SJCRH30 (cell line): ENCODE data around the gene GULP1. TPM values are rescaled to one million over a fixed set of nuclear protein-coding genes. Genes with fewer than 3 reads are reported as not detected.

Source experiments
- DNase-seq, 2 experiments: peaks; one replicate each; pipeline ENCODE4 v3.0.0-alpha.2; 2015 to 2020
- H3K27ac ChIP-seq: fragments of 250-450 bp; sonication (Bioruptor Pico); 2 replicates; pipeline ENCODE4 v1.5.1; 2020; ENCODE audit warnings: mild to moderate bottlenecking, moderate library complexity
- H3K27me3 ChIP-seq: fragments of 250-450 bp; sonication (Bioruptor Pico); 2 replicates; pipeline ENCODE4 v1.5.1; 2020; ENCODE audit warnings: mild to moderate bottlenecking, moderate library complexity
- H3K36me3 ChIP-seq: fragments of 250-450 bp; sonication (Bioruptor Pico); 2 replicates; pipeline ENCODE4 v1.5.1; 2020; ENCODE audit warnings: mild to moderate bottlenecking, moderate library complexity
- H3K4me1 ChIP-seq: fragments of 250-450 bp; sonication (Bioruptor Pico); 2 replicates; pipeline ENCODE4 v1.5.1; 2020; ENCODE audit warnings: mild to moderate bottlenecking, moderate library complexity
- H3K4me3 ChIP-seq: fragments of 250-450 bp; sonication (Bioruptor Pico); 2 replicates; pipeline ENCODE4 v1.5.1; 2020; ENCODE audit warnings: mild to moderate bottlenecking, moderate library complexity
- H3K9me3 ChIP-seq: fragments of 250-450 bp; sonication (Bioruptor Pico); replicated peaks from 2 replicates; pipeline ENCODE4 v1.5.1; 2020; ENCODE audit warnings: mild to moderate bottlenecking, moderate library complexity
- total RNA-seq: library from RNA; depleted of rRNA; stranded (reverse); fragments of >200 nt; shearing (Covaris generic); gene quantifications from 2 replicates; pipeline ENCODE4 v1.2.3, GENCODE V29; 2014

GULP1 gene
- total RNA-seq, 1 experiment from 2014 or later: 90.0 TPM

DNA sequence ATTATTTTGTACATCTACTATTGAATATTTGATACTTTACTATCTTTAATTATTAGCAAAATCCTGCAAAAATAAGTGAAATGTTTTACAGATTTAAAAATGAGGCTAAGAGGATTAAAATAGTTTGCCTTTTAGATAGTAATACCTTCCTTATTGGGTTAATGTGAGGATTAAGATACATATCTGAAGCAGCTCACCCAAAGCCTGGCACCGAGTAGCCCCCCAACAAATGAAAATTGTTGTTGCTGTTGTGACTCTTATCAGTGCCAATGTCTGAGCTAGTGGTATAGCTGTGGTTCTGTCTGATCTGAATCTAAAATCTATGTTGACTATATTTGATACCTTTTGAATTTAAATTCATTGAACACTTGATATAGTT, 34.6 kb downstream of the GULP1 start:
- Histone ChIP-seq H3K4me3 (no peak overlapping the region), H3K36me3 (peaks cover under 1% of the 10 kb centered on the region; the same call in 1 of the 2 replicates), H3K27ac (peak overlapping the region; percentile 43), H3K4me1 (peaks cover 35% of the 10 kb centered on the region), H3K27me3 (no peaks in the 10 kb centered on the region), H3K9me3 (0 out of 2 replicates have a peak, but pooled peaks cover 3% of the 10 kb centered on the region)
- DNase-seq: no peak

DNA sequence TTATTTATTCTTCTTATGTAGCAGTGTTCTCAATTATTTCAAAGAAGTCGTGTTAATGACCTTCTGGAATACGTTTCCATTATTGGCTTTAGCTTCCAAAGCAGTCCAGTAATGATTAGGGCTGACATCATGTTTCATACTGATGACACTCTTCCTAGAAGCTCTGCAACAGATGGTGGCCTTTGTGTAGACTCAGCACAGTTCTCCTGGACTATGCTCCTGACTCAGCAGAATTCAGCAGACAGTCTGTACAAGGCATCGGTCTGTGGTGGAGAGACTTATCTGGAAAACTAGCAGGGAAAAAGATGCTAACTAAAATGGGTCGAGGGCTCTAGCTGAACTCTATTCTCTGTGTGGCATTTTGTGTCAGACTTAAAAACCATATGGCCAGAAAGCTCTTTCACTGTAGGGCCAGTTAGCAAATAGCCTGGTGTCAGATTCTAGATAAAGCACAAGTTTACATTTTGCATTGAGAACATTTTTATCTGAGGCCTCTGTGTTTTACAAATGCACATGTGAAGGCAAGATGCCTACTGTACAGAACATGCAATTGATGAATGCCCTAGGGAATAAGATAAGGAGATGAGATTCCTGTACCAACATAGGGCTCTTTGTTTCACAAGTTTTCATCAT, 35.1 kb downstream of the GULP1 start:
- Histone ChIP-seq H3K27ac (peak overlapping the region; percentile 43), H3K27me3 (no peaks in the 10 kb centered on the region), H3K36me3 (no peaks in the 10 kb centered on the region), H3K4me1 (peaks cover 35% of the 10 kb centered on the region), H3K4me3 (no peak overlapping the region), H3K9me3 (0 out of 2 replicates have a peak, but pooled peaks cover 3% of the 10 kb centered on the region)
- peak; percentile 81 to 91 for DNase-seq

GRCh38 chr2:188327518-188328213, 36.0 kb downstream of the GULP1 start:
- Histone ChIP-seq H3K4me1 (peaks cover 35% of the 10 kb centered on the region), H3K27ac (no peak overlapping the region; the same call in 1 of the 2 replicates), H3K36me3 (no peaks in the 10 kb centered on the region), H3K9me3 (0 out of 2 replicates have a peak, but pooled peaks cover 3% of the 10 kb centered on the region), H3K4me3 (no peak overlapping the region), H3K27me3 (no peaks in the 10 kb centered on the region)
- DNase-seq: no peak

DNA sequence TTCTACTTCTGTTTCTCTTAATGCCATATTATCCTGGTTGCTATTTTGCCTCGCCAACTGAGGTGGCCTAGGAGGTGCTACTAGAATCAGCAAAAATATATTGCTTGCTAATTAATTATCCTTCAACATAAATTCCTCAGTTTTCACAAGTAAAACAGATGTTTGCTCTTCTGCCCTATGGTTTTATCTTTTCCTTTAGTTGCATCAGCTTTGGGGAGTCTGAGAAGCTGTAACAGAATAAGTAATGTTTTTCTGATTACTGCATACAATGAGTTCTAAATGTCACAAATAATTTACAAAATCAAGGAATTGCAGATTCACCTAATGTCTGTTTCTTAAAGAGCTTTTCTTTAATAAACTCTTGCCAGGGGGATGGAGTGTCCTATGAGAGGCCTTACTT, 36.7 kb downstream of the GULP1 start:
- Histone ChIP-seq H3K4me1 (peaks cover 35% of the 10 kb centered on the region), H3K4me3 (no peak overlapping the region), H3K27ac (no peak overlapping the region), H3K9me3 (0 out of 2 replicates have a peak, but pooled peaks cover 3% of the 10 kb centered on the region), H3K36me3 (no peaks in the 10 kb centered on the region), H3K27me3 (no peaks in the 10 kb centered on the region)
- DNase-seq: no peak

- peaks cover 45% of the 10 kb centered on the region for H3K4me1 ChIP-seq
Observed at GRCh38 chr2:188330316-188331053, 38.8 kb downstream of the GULP1 start.

DNA sequence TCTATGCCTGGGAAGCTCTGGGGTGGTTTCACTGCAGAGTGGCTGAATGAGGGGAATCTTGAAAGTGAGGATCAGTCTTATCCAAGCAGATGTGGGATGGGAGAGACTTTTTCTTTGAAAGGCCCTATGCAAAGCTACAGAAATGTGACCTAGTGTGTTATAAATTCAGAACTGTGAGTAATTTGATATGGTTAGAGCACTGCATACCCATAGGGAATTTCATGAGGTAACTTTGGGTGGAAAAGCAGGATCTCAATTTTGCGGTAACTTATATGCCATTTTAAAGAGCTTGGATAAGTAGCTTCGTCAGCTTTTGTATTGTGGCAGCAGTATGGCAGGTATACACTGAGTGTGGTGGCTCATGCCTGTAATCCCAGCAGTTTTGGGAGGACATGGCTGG, 40.9 kb downstream of the GULP1 start:
- Histone ChIP-seq H3K4me3 (no peak overlapping the region), H3K4me1 (peaks cover 31% of the 10 kb centered on the region), H3K27me3 (no peaks in the 10 kb centered on the region), H3K36me3 (no peaks in the 10 kb centered on the region), H3K9me3 (no peaks in the 10 kb centered on the region), H3K27ac (no peak overlapping the region)
- DNase-seq: peak in 1 of 2 experiments; percentile 66

More at GRCh38 chr2:188330316-188331053, 38.8 kb downstream of the GULP1 start:
- Histone ChIP-seq H3K27ac (no peak overlapping the region), H3K36me3 (no peaks in the 10 kb centered on the region), H3K27me3 (no peaks in the 10 kb centered on the region), H3K4me3 (no peak overlapping the region), H3K9me3 (no peaks in the 10 kb centered on the region)
- no peak for DNase-seq

- no peak overlapping the region; the same call in 1 of the 2 replicates for H3K4me3 ChIP-seq
- no peaks in the 10 kb centered on the region for H3K27me3 ChIP-seq
- peak overlapping the region; percentile 37 for H3K27ac ChIP-seq
- DNase-seq: peak; percentile 94 to 97
- peaks cover 31% of the 10 kb centered on the region for H3K4me1 ChIP-seq
- H3K36me3 ChIP-seq: no peaks in the 10 kb centered on the region
- no peaks in the 10 kb centered on the region for H3K9me3 ChIP-seq
Observed at GRCh38 chr2:188333751-188334524, 42.3 kb downstream of the GULP1 start.

- no peak overlapping the region for H3K27ac ChIP-seq
- no peaks in the 10 kb centered on the region for H3K27me3 ChIP-seq
- H3K4me1 ChIP-seq: peaks cover 10% of the 10 kb centered on the region
- DNase-seq: no peak
- H3K4me3 ChIP-seq: no peak overlapping the region
- H3K36me3 ChIP-seq: no peaks in the 10 kb centered on the region
- 0 out of 2 replicates have a peak, but pooled peaks cover 5% of the 10 kb centered on the region for H3K9me3 ChIP-seq
Observed at GRCh38 chr2:188338463-188338862, 46.8 kb downstream of the GULP1 start.

DNA sequence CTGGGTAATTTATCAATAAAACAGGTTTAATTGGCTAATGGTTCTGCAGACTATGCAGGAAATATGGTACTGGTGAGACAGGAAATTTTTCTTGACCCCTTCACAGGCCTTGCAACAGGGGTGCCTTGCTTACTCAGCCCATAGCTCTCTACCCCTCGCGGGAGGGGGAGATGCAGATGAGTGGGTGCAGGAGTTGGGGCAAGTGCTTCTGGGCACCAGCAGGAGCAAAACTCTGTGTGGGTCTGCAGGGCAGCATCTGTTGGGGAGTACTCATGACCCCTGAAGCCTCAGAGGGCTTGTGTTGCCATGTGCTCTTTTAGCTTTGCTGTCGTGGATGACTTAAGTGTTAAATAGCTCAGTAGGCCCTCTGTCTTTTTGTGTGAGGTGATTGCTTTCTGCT, 48.6 kb downstream of the GULP1 start:
- H3K4me3 ChIP-seq: no peak overlapping the region
- H3K4me1 ChIP-seq: no peaks in the 10 kb centered on the region; the same call in 1 of the 2 replicates
- H3K27ac ChIP-seq: no peak overlapping the region
- DNase-seq: no peak
- 0 out of 2 replicates have a peak, but pooled peaks cover 5% of the 10 kb centered on the region for H3K9me3 ChIP-seq
- H3K27me3 ChIP-seq: no peaks in the 10 kb centered on the region
- no peaks in the 10 kb centered on the region for H3K36me3 ChIP-seq

DNA sequence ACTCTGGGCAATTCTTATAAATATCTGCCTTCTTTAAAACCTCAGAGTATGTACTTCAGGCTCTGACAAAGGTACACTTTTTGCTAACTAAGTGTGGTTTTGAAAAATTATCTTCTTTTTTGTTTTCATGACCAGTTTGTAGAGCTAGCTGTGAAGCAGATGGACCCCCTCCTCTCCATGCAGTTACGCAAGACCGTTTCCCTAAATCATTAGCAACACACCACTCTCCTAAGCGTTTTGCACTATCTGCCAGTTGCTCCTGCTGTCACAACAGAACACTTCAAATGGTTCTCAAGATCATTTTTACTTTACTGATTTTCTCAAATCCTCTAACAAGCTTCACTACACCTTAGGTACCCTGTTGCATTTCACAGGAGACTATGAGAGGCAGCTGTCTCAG, 53.3 kb downstream of the GULP1 start:
- Histone ChIP-seq H3K27me3 (no peaks in the 10 kb centered on the region), H3K36me3 (no peaks in the 10 kb centered on the region), H3K9me3 (0 out of 2 replicates have a peak, but pooled peaks cover under 1% of the 10 kb centered on the region), H3K4me1 (peaks cover 4% of the 10 kb centered on the region; the same call in 1 of the 2 replicates), H3K27ac (no peak overlapping the region), H3K4me3 (no peak overlapping the region)
- DNase-seq: no peak

GRCh38 chr2:188345426-188345825, 53.8 kb downstream of the GULP1 start:
- Histone ChIP-seq H3K27ac (no peak overlapping the region), H3K27me3 (no peaks in the 10 kb centered on the region)

GRCh38 chr2:188345831-188346458, 54.3 kb downstream of the GULP1 start:
- H3K4me1 ChIP-seq: peaks cover 4% of the 10 kb centered on the region; the same call in 1 of the 2 replicates
- no peaks in the 10 kb centered on the region for H3K36me3 ChIP-seq
- H3K27ac ChIP-seq: no peak overlapping the region
- no peak for DNase-seq
- no peaks in the 10 kb centered on the region for H3K9me3 ChIP-seq
- H3K27me3 ChIP-seq: no peaks in the 10 kb centered on the region
- no peak overlapping the region for H3K4me3 ChIP-seq

More at GRCh38 chr2:188345426-188345825, 53.8 kb downstream of the GULP1 start:
- peaks cover 4% of the 10 kb centered on the region; the same call in 1 of the 2 replicates for H3K4me1 ChIP-seq
- no peaks in the 10 kb centered on the region for H3K9me3 ChIP-seq
- no peaks in the 10 kb centered on the region for H3K36me3 ChIP-seq
- H3K4me3 ChIP-seq: no peak overlapping the region
- DNase-seq: no peak

DNA sequence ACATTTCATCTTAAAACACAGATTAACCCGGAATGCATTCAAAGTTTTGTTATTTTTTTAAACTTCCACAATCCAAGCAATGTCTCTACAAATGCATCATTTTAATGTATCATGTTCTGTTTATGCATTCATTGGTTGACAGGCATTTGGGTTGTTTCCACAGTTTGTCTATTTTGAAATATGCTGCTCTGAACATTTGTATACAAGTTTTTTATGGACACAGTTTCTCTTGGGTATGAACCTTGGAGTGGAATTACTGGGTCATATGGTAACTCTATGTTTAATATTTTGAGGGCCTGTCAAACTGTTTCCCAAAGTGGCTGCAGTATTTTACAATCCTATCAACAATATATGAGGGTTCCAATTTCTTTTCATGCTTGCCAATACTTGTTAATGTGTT, 57.3 kb downstream of the GULP1 start:
- no peaks in the 10 kb centered on the region; the same call in 1 of the 2 replicates for H3K36me3 ChIP-seq
- DNase-seq: no peak
- H3K4me3 ChIP-seq: no peak overlapping the region
- H3K9me3 ChIP-seq: no peaks in the 10 kb centered on the region
- no peaks in the 10 kb centered on the region for H3K27me3 ChIP-seq
- H3K27ac ChIP-seq: no peak overlapping the region
- H3K4me1 ChIP-seq: peaks cover 4% of the 10 kb centered on the region; the same call in 1 of the 2 replicates

DNA sequence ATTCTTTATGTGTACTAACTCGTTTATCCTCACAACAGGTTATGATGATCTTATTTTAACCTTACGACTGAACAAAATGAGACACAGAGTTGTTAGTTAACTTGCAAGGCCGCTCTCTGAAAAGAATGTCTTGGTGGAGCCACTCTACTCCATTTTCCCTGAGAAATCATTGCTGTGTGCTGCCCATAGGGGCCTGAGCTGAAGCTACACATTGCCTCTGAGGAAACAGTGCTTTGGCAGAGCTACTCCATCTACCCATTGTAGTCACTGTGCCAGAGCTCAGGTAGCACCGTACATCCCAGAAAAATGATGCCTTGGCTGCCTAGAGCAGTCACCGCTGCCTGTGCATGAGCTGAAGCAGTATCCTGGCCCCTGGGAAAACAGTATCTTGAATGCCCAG, 61.6 kb downstream of the GULP1 start:
- H3K27ac ChIP-seq: no peak overlapping the region
- H3K36me3 ChIP-seq: no peaks in the 10 kb centered on the region; the same call in 1 of the 2 replicates
- H3K27me3 ChIP-seq: no peaks in the 10 kb centered on the region
- H3K9me3 ChIP-seq: no peaks in the 10 kb centered on the region; the same call in none of the 2 replicates
- H3K4me3 ChIP-seq: no peak overlapping the region
- no peaks in the 10 kb centered on the region for H3K4me1 ChIP-seq
- DNase-seq: no peak
